GM19467 (cell line): ENCODE data around the gene DOK7.

Source experiments
- ATAC-seq: cut with Tn5 transposase; IDR thresholded peaks from one replicate; pipeline ENCODE4 v1.9.1; 2021; ENCODE audit warnings: mild to moderate bottlenecking, moderate library complexity; ENCODE audit not compliant: unreplicated experiment

DOK7 gene

DNA sequence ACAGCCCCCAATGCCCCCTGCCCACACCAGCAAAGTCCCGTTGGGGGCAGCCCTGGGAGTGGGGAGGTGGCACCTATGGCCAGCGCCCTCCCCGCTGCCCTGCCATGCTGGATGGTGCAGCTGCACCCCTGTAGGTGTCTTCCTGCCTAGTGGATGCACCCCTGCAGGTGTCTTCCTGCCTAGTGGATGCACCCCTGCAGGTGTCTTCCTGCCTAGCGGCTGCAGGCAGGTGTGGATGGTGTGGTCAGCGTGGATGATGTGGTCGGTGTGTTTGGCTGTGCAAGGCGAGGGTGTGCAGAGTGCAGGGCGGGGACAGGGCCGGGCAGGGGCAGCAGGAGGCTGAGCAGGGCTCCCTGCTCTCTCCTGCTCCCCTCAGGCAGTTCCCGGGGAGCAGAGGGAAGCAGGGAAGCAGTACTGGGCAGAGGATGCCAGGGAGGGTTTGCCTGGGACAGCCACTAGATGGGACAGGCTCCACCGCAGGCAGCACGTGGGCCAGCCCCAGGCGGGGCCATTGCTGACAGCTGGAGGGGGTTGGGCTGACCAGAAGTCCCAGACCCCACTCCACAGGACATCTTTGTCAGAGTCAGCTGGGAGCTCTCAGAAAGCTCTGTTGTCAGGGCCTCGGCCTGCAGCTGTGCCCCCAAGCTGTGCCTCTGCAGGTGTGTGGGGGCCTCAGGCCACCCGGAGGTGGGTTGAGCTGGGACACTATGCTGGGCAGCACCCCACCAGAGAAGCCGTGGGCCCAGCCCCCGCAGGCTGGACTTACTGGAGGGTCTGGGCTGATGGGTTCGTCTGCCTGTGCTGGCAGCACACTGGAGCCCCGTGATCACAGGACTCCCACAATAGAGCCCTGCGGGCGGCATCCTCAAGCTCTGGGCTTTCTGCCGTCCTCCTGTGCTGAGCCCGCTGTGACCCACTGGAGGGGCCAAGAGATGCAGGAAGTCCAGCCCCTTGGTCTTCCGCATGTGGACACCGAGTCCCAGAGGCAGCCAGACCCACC lies 23.7 kb downstream of the DOK7 start:
- no peak for ATAC-seq

DNA sequence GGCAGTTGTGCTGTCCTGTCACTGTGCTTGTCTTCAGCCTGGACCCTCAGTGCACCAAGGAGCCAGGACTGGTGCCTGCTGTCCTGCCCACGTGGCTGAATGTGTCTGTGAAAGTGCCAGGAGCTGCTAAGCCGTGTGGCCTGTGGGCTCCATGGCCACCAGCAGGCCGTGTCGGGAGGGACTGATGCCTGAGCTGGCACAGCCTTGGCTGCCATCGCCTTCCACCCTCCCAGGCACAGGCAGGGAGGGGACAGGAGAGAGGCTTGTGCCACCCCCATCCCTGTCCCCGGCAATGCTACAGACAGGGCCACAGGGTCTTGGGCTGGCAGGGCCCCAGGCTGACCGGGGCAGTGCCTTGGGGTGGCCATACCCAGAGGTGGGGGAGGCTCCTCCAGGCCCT lies 24.8 kb downstream of the DOK7 start:
- ATAC-seq, result no peak

DNA sequence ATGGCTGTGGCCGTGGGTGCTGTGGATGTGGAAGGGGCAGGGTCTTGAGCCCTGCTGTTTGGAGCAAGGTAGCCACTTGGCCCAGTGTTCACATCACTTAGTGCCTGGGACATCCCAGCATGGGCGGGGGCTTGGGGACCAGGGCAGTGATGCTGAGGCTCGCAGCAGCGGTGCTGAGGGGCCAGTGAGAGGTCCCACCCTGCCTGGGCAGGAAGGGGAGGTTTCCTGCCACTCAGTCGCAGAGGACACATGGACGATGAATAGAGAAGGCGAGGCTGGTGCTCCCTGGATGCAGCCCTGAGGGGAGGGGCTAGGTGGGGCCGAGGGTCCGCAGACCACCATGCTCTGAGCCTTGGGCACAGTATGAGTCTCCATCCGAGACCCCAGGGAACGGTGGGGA lies 25.7 kb downstream of the DOK7 start:
- no peak for ATAC-seq

DNA sequence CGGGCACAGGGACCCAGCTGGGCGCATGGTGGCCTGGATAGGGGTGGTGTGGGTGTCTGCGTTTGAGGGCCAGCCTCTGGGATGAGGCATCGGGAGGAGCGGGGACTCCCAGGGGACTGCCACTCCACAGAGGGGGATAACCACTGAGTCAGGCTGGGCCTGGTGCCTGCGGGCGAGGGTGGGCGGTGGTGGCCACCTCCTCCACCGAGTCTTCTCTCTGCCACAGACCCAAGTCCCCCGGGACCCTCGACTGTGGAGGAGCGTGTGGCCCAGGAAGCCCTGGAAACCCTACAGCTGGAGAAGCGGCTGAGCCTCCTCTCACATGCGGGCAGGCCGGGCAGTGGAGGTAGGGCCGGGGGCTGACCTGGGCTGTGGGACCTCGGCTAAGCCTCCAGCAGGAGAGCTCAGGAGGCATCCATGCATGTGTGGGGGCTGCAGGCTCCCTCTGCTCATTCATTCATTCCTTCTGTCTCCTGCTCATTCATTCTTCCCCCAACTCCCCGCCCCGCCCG lies 26.4 kb downstream of the DOK7 start:
- no peak for ATAC-seq

DNA sequence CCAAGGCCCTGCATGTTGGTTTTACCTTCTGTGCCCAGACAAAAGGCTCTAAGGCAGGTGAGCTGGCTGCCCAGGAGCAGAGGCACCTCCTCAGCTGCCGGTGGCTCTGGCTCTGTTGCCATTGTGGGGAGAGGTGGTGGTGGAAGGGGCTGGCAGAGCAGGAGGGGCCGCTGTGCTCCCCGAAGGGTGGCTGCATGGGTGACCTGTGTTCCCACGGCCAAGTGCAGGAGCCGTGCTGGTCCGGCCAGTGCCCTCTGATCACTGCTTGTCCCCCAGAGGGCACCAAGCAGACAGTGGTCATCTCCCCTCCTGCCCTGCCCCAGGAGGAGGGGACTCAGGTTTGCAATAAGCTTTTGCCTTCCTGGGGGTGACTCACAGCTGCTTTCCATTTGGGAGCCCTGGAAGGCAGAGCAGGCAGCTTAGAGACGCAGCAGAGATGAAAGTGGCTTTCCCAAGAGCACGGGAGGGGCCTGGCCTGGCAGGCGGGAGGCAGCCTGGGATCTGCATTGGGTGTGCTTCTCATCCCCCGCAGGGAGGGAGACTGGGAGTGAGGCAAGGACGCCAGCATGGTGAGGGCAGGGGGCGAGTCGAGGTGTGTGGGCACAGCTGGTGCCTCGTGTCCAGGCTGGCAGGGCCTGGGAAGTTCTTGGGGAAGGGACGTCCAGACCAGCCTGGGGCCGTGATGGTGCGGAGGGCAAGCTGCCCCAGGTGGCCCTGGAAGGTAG lies 28.7 kb downstream of the DOK7 start:
- ATAC-seq, result no peak

DNA sequence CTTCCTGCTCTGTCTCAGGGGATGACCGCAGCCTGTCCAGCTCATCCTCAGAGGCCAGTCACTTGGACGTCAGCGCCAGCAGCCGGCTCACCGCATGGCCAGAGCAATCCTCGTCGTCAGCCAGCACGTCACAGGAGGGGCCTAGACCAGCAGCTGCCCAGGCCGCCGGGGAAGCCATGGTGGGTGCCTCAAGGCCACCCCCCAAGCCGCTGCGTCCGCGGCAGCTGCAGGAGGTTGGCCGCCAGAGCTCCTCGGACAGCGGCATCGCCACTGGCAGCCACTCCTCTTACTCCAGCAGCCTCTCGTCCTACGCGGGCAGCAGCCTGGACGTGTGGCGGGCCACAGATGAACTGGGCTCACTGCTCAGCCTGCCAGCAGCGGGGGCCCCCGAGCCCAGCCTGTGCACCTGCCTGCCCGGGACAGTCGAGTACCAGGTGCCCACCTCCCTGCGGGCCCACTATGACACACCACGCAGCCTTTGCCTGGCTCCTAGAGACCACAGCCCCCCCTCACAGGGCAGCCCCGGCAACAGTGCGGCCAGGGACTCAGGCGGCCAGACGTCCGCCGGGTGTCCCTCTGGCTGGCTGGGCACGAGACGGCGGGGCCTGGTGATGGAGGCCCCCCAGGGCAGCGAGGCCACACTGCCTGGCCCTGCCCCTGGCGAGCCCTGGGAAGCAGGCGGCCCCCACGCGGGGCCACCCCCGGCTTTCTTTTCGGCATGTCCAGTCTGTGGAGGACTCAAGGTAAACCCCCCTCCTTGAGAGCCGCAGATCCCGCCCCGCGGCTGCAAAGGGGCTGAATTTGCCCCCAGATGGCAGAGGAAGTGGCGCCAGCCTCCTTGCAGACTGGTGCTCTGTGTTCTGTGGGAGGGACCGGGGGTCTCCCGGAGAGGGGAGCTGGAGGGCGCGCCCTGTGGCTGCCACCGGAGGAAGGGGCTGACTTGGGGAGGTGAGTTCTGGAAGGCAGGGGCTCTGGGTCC lies 29.9 kb downstream of the DOK7 start:
- no peak for ATAC-seq

DNA sequence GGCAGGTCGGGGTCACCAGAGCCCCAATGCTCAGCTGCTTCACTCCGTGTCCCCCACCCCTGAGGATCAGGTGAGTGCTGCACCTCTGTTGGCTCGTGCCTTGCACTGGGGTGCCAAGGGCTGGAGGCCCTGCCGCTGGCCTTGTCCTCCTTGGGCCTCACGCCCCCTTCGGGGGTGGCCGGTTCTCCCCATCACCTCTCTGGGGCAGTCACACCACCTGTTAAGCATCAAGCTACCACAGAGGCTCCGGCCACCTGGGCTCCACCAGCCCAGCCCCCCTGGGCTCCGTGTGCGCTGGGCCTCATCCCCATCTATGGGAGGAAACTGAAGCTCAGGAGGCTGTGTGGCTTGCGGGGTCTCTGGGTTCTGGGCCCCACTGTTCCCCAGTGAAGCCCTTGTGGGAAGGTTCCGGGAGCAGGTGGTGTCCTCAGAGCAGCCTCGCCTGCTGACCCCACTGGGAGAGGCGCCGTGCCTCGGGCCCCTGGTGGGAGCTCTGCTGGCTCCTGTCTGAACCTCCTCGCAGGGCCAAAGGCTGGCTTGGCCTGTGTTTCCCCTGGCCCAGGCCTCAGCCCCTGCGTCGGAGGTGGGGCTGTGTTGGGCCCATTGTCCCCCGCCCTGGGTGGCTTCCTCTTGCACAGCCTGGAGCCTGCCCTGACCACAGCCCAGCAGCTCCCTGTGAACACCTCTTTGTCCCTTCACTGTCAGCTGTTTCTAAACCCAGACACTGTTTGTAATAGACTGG lies 30.8 kb downstream of the DOK7 start:
- ATAC-seq, result no peak

DNA sequence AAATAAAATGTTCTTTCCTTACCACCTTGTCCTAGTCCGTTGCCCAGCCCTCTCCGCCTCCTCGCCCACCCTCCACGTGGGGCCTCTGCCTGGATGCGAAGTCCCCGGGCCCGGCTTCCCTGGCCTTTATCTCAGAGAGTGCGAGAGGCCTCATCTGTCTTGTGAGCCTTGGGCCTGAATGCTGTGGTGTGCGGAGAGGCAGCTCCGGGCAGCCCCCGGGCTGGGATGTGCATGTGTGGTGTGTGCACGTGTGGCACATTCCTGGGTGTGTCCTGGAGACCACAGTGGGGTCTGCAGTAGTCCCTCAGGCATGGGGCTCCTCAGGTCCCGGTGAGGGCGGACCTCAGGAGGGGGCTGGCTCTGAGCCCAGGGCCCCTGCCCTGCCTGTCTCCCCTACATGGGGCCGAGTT lies 31.4 kb downstream of the DOK7 start:
- no peak for ATAC-seq

DNA sequence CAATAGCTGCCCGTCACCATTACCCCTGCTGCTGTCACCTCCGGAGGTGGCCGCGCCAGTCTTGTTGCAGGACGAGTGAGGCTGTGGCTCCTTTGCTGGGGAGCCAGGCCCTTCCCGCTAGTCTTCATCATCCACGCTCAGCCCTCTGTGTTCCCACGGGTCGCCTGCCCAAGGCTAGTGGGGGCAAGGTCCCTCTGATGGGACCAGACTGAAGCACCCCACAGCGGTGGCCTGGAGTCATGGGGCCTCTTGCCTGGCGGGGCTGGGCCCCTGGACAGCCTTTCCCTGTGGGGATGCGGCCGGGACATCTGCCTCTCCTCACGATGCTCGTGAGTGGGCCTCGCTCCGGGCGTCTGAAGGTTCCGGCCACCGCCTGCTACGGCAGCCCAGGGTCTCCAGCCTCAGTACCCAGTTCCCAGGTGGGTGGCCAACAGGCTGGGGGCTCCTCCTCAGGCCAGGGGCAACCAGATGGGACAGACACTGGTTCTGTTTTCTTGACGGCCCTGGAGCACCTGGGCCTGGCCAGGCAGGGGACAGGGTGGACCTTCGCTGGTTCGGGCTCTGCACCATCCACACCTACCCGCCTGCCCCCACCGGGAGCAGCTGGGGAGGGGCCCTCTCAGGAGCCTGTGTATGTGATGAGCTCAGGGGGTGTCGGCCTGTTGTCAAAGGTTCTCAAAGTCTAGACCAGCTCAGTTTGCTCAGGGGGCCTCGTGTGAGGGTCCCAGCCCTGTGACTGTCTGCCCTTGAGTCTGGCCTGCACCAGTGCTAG lies 32.3 kb downstream of the DOK7 start:
- ATAC-seq, result no peak

DNA sequence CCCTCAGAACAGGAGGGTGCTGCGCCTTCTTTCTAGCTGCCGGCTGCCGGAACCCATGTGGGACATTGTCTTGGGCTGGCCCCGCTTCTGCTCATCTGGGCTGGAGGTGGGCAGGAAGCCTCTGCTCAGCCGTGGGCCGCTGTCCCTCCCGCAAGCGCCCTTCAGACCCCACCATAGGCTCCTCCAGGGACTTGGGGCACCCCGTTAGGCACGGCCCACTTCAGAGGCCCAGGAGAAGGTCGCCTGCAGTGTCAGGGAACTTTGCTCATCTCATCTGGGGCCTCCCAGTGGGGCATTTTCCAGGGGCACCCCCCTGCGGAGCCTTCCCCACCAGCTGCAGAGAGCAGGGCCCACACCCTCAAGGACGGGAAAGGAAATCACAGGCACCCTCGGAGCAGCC lies 32.9 kb downstream of the DOK7 start:
- ATAC-seq, result no peak

DNA sequence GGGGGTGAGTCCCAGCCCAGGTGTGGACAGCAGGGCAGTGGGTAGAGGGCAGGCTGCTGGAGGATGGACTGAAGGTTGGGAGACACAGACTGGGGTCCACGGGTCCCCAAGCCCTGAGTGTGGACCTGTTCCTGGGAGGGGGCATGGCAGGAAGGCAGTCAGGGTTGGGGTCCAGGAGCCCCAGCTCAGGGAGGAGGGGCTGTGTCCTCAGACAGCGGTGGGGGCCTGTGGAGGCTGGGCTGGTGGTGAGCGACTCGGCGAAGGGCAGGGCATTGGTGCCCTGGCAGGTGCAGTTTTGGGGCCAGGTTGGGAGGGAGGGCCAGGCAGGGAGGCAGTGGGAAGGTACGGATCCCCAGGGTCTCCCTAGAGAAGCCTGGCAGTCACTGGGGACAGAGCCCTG lies 34.0 kb downstream of the DOK7 start:
- no peak for ATAC-seq

DNA sequence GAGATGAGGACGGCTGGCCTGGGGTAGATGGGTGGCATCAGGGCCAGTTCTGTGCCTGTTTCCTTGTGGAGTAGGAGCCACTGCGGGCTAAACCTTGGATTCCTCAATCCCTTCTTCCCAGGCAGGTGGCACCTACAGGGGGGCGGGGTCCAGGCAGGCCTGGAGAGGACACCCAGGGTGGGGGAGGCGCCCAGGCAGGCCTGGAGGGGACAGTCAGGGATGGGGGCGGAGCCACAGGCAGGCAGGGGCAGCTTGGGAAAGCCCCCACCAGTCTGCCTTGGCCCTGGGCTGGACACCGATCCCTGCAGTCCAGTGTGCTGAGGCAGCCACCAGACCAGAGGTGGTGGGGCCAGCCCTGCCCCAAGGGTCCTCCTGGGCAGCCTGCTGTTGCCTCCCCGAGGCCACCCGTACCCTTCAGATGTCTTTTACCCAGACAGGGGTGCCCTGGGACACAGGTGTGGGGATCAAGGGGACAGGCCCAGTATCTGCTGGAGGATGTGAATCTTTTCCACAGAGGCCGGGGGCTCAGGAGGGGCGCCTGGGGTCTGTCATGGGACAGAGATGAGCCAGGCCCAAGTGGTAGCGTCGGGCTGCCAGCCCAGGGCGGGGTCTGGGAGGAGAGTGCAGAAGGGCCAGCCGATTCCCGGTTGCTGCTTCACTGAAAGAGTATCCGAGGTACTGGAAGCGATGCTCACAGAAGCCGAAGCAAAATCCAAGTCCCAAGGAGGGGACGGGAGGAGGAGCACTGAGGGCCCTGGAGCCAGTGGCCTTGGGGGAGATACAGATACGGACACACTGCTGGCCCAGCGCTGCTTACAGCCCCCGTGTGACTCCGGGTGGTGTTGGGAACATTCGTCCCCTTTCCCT lies 34.6 kb downstream of the DOK7 start:
- no peak for ATAC-seq

DNA sequence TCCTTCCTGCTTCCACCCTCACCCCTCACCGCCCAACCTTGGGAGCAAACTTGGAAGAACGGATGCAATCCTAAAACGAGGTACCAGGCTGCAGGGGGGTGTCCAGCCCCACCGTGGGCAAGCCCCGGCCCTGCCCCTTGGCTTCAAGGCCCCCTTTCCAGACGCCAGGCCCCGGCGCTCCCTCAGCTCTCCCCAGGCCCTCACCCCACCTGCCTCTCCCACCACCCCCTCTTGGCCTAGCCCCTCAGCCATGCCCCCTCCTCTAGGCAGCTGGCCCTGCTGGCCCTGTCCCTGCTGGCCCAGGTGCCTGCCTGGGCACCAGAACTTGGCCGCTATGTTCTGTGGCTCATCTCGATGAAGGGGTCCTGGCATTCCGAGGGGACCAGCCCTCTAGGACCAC lies 35.3 kb downstream of the DOK7 start:
- ATAC-seq, result no peak

DNA sequence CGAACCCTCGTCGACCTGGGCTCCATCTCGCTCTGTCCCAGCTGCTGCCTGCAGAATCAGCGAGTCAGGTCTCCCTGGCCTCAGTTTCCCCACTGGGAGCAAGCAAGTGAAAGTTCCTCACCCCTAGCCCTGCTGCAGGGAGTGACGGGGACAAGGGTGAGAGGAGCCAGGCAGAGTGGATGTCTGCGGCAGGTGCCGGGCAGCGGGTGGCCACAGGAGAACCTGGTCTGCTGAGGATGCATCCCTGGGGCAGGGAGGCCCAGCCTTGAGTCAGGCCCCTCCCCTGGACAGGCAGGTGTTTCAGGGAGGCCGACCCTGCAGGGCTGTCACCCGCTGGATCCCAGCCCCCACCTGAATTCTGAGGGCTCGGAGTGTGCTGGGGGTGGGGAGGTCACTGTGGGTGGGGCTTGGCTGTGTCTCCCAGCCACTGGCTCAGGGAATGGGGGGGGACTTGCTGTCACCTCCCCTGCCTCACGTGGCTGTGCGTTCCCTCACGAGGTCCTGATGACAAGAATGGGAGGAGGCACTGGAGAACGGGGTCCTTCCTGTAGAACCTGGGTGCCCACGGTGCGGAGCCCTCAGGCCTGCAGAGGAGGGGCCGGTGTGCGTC lies 35.9 kb downstream of the DOK7 start:
- ATAC-seq, result no peak

DNA sequence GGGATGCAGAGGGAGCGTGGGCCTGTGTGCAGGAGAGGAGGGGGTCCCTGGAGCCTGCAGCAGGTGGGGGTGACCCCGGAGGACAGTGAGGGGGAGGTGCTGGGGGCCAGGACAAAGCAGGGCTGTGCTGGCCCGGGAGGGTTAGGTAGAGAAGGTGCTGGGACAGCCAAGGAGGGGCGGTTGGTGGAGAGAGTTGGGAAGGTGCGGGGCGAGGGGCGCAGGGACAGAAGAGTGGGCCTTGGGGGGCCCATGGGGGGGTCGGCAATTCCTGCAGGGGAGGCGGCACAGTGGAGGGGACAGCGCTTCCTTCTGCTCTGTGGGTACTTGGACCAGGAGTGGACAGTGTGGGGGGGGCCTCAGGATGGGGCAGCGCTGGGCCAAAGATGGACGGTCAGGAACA lies 36.6 kb downstream of the DOK7 start:
- ATAC-seq, result no peak

DNA sequence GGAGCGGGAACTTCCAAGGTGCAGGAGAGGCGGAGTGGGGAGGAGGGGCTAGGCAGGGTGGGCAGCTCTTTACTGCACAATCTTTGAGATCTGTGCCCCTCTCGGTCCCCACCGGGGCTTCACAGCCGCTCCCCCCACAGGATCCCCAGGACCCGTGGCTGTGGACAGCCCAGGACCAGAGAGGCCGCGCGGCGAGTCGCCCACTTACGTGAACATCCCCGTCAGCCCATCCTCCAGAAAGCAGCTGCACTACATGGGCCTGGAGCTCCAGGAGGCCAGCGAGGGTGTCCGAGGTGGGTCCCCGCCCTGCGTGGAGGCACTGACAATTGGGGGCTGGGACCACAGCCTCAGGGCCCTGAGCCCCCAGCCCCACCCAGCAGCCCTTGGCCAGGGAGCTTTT lies 37.0 kb downstream of the DOK7 start:
- no peak for ATAC-seq

DNA sequence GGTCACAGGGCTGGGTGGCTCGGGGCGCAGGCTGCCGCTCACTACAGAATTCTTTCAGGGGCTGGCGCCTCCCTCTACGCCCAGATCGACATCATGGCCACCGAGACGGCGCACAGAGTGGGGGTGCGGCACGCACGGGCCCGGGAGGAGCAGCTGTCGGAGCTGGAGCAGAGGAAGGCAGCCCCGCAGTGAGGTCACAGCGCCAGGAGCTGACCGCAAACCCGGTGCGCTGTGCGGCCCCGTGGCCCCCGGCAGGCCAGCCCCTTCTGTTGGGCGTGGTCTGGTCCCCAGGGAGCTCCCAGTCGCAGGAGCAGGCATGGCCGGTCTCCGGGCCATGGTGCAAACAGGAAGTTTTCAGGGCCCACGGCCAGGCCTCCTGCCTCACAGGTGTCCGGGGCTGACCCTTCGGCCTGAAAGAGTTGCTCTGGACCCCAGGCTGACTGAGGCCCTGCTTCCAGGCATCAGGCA lies 37.6 kb downstream of the DOK7 start:
- ATAC-seq, result no peak
